K562 (cell line): ENCODE results near the gene LSM14B. TPM values are rescaled to one million over a fixed set of nuclear protein-coding genes. Genes with fewer than 3 reads are reported as not detected.

Experiments
- ATAC-seq: fragments of 200-7000 bp; cut with Tn5 transposase; 3 replicates; pipeline ENCODE4 v1.9.1; 2020; ENCODE audit warnings: moderate library complexity
- BruUV-seq: library from RNA; stranded (reverse); fragments of 400-500 nt; replicated peaks from 2 replicates; lab custom pipeline; 2021; lab: Mats Ljungman, UMichigan
- CTCF ChIA-PET: fragments of 300-600 bp; formaldehyde crosslinking; extraction: SDS; loops from one replicate; lab custom pipeline; 2021; ENCODE audit warnings: low intra/inter-chr PET ratio; lab: Yijun Ruan, JAX
- POLR2A ChIA-PET: fragments of 300-600, 350-650 bp; sonication (Branson Sonifier 250); formaldehyde crosslinking; extraction: SDS; loops from one replicate; lab custom pipeline; 2021; ENCODE audit warnings: antibody characterized with exemption, inconsistent platforms; lab: Yijun Ruan, JAX
- DNase-seq, 4 experiments: peaks; one replicate each; pipeline versions ENCODE4 v3.0.0 to v3.0.0-alpha.2; 2011 to 2018; ENCODE audit warnings: low spot score in 3 of 4, mixed read lengths in 3 of 4; ENCODE audit errors: extremely low read depth in 1 of 4
- FAIRE-seq: peaks from 2 replicates; lab custom pipeline; 2011; peaks lifted over from hg19 to GRCh38; lab: Jason Lieb, UNC
- H2AFZ ChIP-seq: 2 replicates; pipeline ENCODE4 v1.6.0; 2011; ENCODE audit warnings: low read depth, low read length, control low read depth, inconsistent platforms
- H3K27ac ChIP-seq: fragments of 200-600 bp; 3 replicates; pipeline ENCODE4 v1.8.0; 2011; ENCODE audit warnings: low read depth, mild to moderate bottlenecking, control low read depth, inconsistent platforms, low read length, moderate library complexity, mixed read lengths; ENCODE audit errors: extremely low read depth
- H3K27me3 ChIP-seq, 2 experiments: fragments of 300-600 bp in 1 of 2; 2 replicates in 1 of 2; 3 replicates in 1 of 2; pipeline versions ENCODE4 v1.6.0 to v1.8.0; 2011; ENCODE audit warnings: inconsistent platforms in 2 of 2, low read length in 2 of 2, mild to moderate bottlenecking in 1 of 2, mixed read lengths in 1 of 2, moderate library complexity in 1 of 2; ENCODE audit not compliant: control insufficient read depth in 2 of 2, insufficient read depth in 2 of 2
- H3K36me3 ChIP-seq: fragments of 300-600 bp; 3 replicates; pipeline ENCODE4 v1.8.0; 2011; ENCODE audit warnings: mild to moderate bottlenecking, low read length, inconsistent platforms; ENCODE audit not compliant: control insufficient read depth, insufficient read depth
- H3K4me1 ChIP-seq, 2 experiments: fragments of 200-600 bp in 1 of 2; replicated peaks in 1 of 2; 2 replicates in 1 of 2; 3 replicates in 1 of 2; pipeline versions ENCODE4 v1.5.1 to v1.8.0; 2011; ENCODE audit warnings: inconsistent platforms in 2 of 2, low read length in 2 of 2, mild to moderate bottlenecking in 1 of 2, mixed read lengths in 1 of 2, moderate library complexity in 1 of 2; ENCODE audit not compliant: control insufficient read depth in 2 of 2, insufficient read depth in 2 of 2
- H3K4me2 ChIP-seq: 2 replicates; pipeline ENCODE4 v1.6.1; 2011; ENCODE audit warnings: low read length, control low read depth, inconsistent platforms, mixed read lengths; ENCODE audit not compliant: insufficient read depth
- H3K4me3 ChIP-seq: fragments of 200-600 bp; sonication (generic), shearing (Covaris generic); 2 replicates; pipeline ENCODE4 v1.5.1; 2016; ENCODE audit warnings: control low read depth, inconsistent platforms
- H3K79me2 ChIP-seq: fragments of 200-600 bp; 3 replicates; pipeline ENCODE4 v1.8.0; 2011; ENCODE audit warnings: low read length, inconsistent platforms; ENCODE audit not compliant: control insufficient read depth, insufficient read depth
- H3K9ac ChIP-seq, 2 experiments: 2 replicates each; pipeline versions ENCODE4 v1.6.0 to v1.6.1; 2011; ENCODE audit warnings: low read depth in 2 of 2, low read length in 2 of 2, control low read depth in 1 of 2, inconsistent platforms in 1 of 2, mild to moderate bottlenecking in 1 of 2, mixed read lengths in 1 of 2; ENCODE audit not compliant: insufficient read depth in 1 of 2
- H3K9me1 ChIP-seq: one replicate; pipeline ENCODE4 v1.6.0; 2011; ENCODE audit warnings: inconsistent platforms, mild to moderate bottlenecking, low read length, moderate library complexity; ENCODE audit not compliant: control insufficient read depth, insufficient read depth
- H3K9me3 ChIP-seq: replicated peaks from 2 replicates; pipeline ENCODE4 v1.5.1; 2011; ENCODE audit warnings: low read depth, low read length, inconsistent platforms; ENCODE audit not compliant: control insufficient read depth, insufficient read depth
- H4K20me1 ChIP-seq: replicated peaks from 2 replicates; pipeline ENCODE4 v1.6.1; 2011; ENCODE audit warnings: low read length, inconsistent platforms, mixed read lengths; ENCODE audit not compliant: control insufficient read depth, insufficient read depth
- FOXK2 ChIP-seq, 2 experiments: fragments of 450-650 bp; IDR thresholded peaks in 1 of 2; conservative IDR thresholded peaks in 1 of 2; 2 replicates each; pipeline ENCODE4 v1.6.1; 2016; ENCODE audit warnings: low read depth in 2 of 2, mild to moderate bottlenecking in 1 of 2
- FOXP1 ChIP-seq: sonication (generic); formaldehyde crosslinking; IDR thresholded peaks from 2 replicates; pipeline ENCODE4 v1.8.0; 2022; ENCODE audit warnings: mild to moderate bottlenecking, missing genetic modification reagents
- NONO ChIP-seq, 2 experiments: fragments of 200-400 bp in 1 of 2; fragments of 450-650 bp in 1 of 2; formaldehyde crosslinking in 1 of 2; IDR thresholded peaks; 2 replicates each; pipeline ENCODE4 v1.6.1; 2017; ENCODE audit warnings: low read depth in 2 of 2, mild to moderate bottlenecking in 2 of 2, moderate library complexity in 2 of 2, low read length in 1 of 2
- POLR2G ChIP-seq: fragments of 200-400 bp; formaldehyde crosslinking; IDR thresholded peaks from 2 replicates; pipeline ENCODE4 v1.6.1; 2017; ENCODE audit warnings: low read depth, mild to moderate bottlenecking, antibody characterized with exemption, low read length, moderate library complexity
- RBFOX2 ChIP-seq: fragments of 200-400 bp; formaldehyde crosslinking; IDR thresholded peaks from 2 replicates; pipeline ENCODE4 v1.6.1; 2017; ENCODE audit warnings: low read depth, mild to moderate bottlenecking, low read length, moderate library complexity
- WGBS: fragments of 100-300 bp; shearing (Covaris generic); methylation state at CpG from one replicate; pipeline ENCODE4 v1.1.6; 2016; ENCODE audit warnings: low coverage, mixed read lengths; ENCODE audit not compliant: insufficient coverage; ENCODE audit errors: missing lambda C conversion rate; 5-methylcytosine and 5-hydroxymethylcytosine counted together
- in situ Hi-C: fragments of 300-500 bp; cut with MboI; formaldehyde crosslinking; loops from 4 replicates; pipeline ENCODE4 v1.15.0; 2018; ENCODE audit warnings: inconsistent platforms, mixed read lengths
- intact Hi-C: fragments of 100-400 bp; cut with micrococcal nuclease; formaldehyde crosslinking; loops from 2 replicates; pipeline ENCODE4 v1.14.2; 2022
- polyA plus RNA-seq, 8 experiments: library from polyadenylated mRNA; depleted of rRNA in 4 of 8; stranded (reverse) in 5 of 8; unstranded in 3 of 8; fragments of >200 nt; fragmentation: Nextera tagmentation in 2 of 8; fragmentation: Illumina TruSeq in 1 of 8; extraction: Ambion mirVana in 2 of 8; extraction: Trizol in 1 of 8; gene quantifications; 2 replicates each; pipeline versions ENCODE4 v1.2.1 to v1.2.3, GENCODE V29; 2011 to 2014; ENCODE audit warnings: inconsistent platforms in 1 of 8, missing spikeins in 1 of 8
- total RNA-seq, 7 experiments: library from RNA; depleted of rRNA in 6 of 7; stranded (reverse); fragments of >200 nt in 6 of 7; fragmentation: Illumina TruSeq in 2 of 7; extraction: Trizol in 2 of 7; gene quantifications; 2 replicates each; pipeline versions ENCODE4 v1.2.1 to v1.2.3, GENCODE V29; 2011 to 2021; ENCODE audit warnings: low replicate concordance in 1 of 7
- TF ChIP-seq, protein P1 (sequence below): fragments of 450-650 bp; formaldehyde crosslinking; IDR thresholded peaks from 2 replicates; pipeline ENCODE4 v1.4.0; 2022; ENCODE audit warnings: missing genetic modification characterization

Gene LSM14B
- total and polyA plus RNA-seq, 9 of the 15 experiments (the other 6 are each of a cell fraction or from before 2014, with no cell fraction given): 0.66 to 36.0 (median 20.2) TPM

DNA sequence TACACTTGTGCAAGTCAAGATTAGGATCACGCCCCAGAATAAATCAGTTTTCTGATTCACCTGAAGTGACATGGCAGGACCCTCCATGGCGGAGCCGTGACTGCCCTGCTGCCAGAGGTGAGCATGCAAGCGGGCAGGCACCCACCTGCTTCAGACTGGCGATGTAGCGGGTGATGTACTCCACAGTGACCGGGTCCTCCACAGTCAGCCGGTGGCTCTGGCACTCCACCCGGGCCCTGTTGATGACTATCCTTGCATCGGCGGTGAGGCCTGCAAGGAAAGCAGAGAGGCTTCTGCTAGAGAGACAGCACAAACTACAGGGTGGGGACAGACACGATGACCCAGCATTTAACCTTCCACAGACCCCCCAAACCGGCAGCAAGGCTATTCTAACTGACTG, 17.4 kb downstream of the LSM14B start:
- FAIRE-seq: no peak
- intact Hi-C loops: loop anchor here (5.0 to 10.0 kb wide), 4 partner anchors 72 to 245 kb away; partner anchors contain the start of genes RPS21 and TAF4
- Histone ChIP-seq H3K9me3 (no peaks in the 10 kb centered on the region), H3K27ac (no peak overlapping the region), H4K20me1 (peaks cover 38% of the 10 kb centered on the region), H3K9ac (0 out of 4 replicates have a peak overlapping the region, but pooled peaks of 1 of the 2 experiments have one; percentile 8), H3K4me2 (no peak overlapping the region), H3K9me1 (no peaks in the 10 kb centered on the region)
- no peak for DNase-seq
- in situ Hi-C loops: loop anchor here (5.0 kb wide), 1 partner anchor 117 kb away; no protein-coding TSS in a partner anchor
- WGBS: 89% methylated on average over 12 of the region's 13 CpGs
- TF ChIP-seq, protein P1, sequence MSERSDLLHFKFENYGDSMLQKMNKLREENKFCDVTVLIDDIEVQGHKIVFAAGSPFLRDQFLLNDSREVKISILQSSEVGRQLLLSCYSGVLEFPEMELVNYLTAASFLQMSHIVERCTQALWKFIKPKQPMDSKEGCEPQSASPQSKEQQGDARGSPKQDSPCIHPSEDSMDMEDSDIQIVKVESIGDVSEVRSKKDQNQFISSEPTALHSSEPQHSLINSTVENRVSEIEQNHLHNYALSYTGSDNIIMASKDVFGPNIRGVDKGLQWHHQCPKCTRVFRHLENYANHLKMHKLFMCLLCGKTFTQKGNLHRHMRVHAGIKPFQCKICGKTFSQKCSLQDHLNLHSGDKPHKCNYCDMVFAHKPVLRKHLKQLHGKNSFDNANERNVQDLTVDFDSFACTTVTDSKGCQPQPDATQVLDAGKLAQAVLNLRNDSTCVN (CRISPR knock-in tag): no peak
- TF ChIP-seq FOXP1 (CRISPR knock-in tag): no peak
- TF ChIP-seq NONO (IDR thresholded peaks at IDR 0.05; ENCODE audit: low read depth in 2 of 2, low read length in 1 of 2): no peak
- TF ChIP-seq FOXK2 (conservative IDR thresholded peaks at IDR 0.05 in 1 of 2, IDR thresholded peaks at IDR 0.05 in 1 of 2; ENCODE audit: low read depth in 2 of 2): no peak
- peak; percentile 50 for TF ChIP-seq RBFOX2
- peak; percentile 41; the same call in 1 of the 2 replicates for TF ChIP-seq POLR2G
- TF ChIP-seq, all 486 proteins: peak for 2
- ATAC-seq: no peak
- H3K79me2 ChIP-seq: peaks cover 54% of the 10 kb centered on the region
- H3K36me3 ChIP-seq: peaks cover 78% of the 10 kb centered on the region
- H2AFZ ChIP-seq: no peak overlapping the region
- ChIA-PET CTCF (no interaction called here), POLR2A (interaction anchor here (7.8 kb wide), 1 partner anchor 14 kb away, joined by 78 read pairs; the partner anchor contains the start of gene LSM14B)
- H3K27me3 ChIP-seq: no peaks in the 10 kb centered on the region
- no peak overlapping the region for H3K4me3 ChIP-seq
- H3K4me1 ChIP-seq: peaks cover 13 to 23% of the 10 kb centered on the region in 2 experiments; a peak in 4 of 5 replicates
- BruUV-seq: no TSS peak
